K562 (cell line): Measurements from ENCODE around the gene PIP4K2C. TPM values are rescaled to one million over a fixed set of nuclear protein-coding genes. Genes with fewer than 3 reads are reported as not detected.

Experiments used
- ARHGAP35 ChIP-seq: fragments of 450-650 bp; IDR thresholded peaks from 2 replicates; pipeline ENCODE4 v1.6.1; 2018; ENCODE audit not compliant: partially characterized antibody
- C11orf30 ChIP-seq: fragments of 450-650 bp; IDR thresholded peaks from 2 replicates; pipeline ENCODE4 v1.6.1; 2016; ENCODE audit warnings: low read depth, mild to moderate bottlenecking
- polyA plus RNA-seq, 8 experiments: library from polyadenylated mRNA; depleted of rRNA in 4 of 8; stranded (reverse) in 5 of 8; unstranded in 3 of 8; fragments of >200 nt; fragmentation: Nextera tagmentation in 2 of 8; fragmentation: Illumina TruSeq in 1 of 8; extraction: Ambion mirVana in 2 of 8; extraction: Trizol in 1 of 8; gene quantifications; 2 replicates each; pipeline versions ENCODE4 v1.2.1 to v1.2.3, GENCODE V29; 2011 to 2014; ENCODE audit warnings: inconsistent platforms in 1 of 8, missing spikeins in 1 of 8
- total RNA-seq, 7 experiments: library from RNA; depleted of rRNA in 6 of 7; stranded (reverse); fragments of >200 nt in 6 of 7; fragmentation: Illumina TruSeq in 2 of 7; extraction: Trizol in 2 of 7; gene quantifications; 2 replicates each; pipeline versions ENCODE4 v1.2.1 to v1.2.3, GENCODE V29; 2011 to 2021; ENCODE audit warnings: low replicate concordance in 1 of 7
- TF ChIP-seq, protein P1 (sequence below), 2 experiments: fragments of 450-650 bp; formaldehyde crosslinking in 1 of 2; IDR thresholded peaks; 2 replicates each; pipeline versions ENCODE4 v1.4.0 to v1.6.1; 2014 to 2020; ENCODE audit warnings: mild to moderate bottlenecking in 2 of 2, borderline replicate concordance in 1 of 2, low read depth in 1 of 2
- TF ChIP-seq, protein P2 (sequence below): fragments of 450-650 bp; IDR thresholded peaks from 2 replicates; pipeline ENCODE4 v1.6.1; 2016; ENCODE audit warnings: mild to moderate bottlenecking, moderate library complexity

The PIP4K2C gene
- total and polyA plus RNA-seq, 9 of the 15 experiments (the other 6 are each of a cell fraction or from before 2014, with no cell fraction given) = 9.0 to 41.4 (median 18.3) TPM

DNA sequence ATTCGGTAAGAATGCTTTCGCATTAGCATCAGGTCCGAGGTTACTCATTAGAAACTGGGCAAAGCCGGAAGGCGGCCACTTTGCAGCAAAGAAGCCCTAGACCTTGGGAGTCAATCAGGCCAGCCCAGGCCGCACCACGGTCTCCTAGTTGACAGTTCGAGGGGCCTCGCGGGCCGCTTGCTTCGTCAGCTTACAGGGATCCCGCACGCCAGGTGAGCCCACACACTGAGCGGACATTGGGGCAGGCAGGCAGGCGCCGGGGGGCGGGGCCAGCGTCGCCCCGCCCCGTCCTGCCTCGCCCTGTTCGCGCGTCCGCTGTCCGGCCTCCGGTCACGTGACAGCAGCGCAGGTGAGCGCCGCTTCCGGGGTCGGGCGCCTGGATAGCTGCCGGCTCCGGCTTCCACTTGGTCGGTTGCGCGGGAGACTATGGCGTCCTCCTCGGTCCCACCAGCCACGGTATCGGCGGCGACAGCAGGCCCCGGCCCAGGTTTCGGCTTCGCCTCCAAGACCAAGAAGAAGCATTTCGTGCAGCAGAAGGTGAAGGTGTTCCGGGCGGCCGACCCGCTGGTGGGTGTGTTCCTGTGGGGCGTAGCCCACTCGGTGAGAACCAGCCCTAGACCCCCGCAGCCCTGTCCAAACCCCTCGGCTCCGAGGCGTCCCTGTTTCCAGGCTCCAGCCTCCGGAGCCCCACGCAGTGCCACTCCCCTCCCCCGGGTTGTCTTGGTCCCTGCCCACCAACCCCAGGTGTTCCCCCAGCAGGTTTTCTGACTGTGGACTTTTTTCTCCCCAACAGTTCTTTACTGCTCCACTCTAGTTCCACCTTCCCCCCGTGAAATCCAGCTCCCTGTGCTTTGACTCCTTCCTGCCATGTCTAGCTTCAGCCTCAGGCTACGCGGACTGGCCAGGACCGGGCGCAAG, at the start of gene PIP4K2C (continued):
- TF ChIP-seq ARHGAP35 (no peak), C11orf30 (0 out of 2 replicates have a peak, but pooled peaks have one; percentile 33)
- TF ChIP-seq, protein P1, sequence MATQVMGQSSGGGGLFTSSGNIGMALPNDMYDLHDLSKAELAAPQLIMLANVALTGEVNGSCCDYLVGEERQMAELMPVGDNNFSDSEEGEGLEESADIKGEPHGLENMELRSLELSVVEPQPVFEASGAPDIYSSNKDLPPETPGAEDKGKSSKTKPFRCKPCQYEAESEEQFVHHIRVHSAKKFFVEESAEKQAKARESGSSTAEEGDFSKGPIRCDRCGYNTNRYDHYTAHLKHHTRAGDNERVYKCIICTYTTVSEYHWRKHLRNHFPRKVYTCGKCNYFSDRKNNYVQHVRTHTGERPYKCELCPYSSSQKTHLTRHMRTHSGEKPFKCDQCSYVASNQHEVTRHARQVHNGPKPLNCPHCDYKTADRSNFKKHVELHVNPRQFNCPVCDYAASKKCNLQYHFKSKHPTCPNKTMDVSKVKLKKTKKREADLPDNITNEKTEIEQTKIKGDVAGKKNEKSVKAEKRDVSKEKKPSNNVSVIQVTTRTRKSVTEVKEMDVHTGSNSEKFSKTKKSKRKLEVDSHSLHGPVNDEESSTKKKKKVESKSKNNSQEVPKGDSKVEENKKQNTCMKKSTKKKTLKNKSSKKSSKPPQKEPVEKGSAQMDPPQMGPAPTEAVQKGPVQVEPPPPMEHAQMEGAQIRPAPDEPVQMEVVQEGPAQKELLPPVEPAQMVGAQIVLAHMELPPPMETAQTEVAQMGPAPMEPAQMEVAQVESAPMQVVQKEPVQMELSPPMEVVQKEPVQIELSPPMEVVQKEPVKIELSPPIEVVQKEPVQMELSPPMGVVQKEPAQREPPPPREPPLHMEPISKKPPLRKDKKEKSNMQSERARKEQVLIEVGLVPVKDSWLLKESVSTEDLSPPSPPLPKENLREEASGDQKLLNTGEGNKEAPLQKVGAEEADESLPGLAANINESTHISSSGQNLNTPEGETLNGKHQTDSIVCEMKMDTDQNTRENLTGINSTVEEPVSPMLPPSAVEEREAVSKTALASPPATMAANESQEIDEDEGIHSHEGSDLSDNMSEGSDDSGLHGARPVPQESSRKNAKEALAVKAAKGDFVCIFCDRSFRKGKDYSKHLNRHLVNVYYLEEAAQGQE (IDR thresholded peaks at IDR 0.05; ENCODE audit: borderline replicate concordance) = peak; percentile 77
- TF ChIP-seq, protein P1 (CRISPR knock-in tag; IDR thresholded peaks at IDR 0.05; ENCODE audit: low read depth) = peak; percentile 60; the same call in 1 of the 2 replicates
- TF ChIP-seq, protein P2, sequence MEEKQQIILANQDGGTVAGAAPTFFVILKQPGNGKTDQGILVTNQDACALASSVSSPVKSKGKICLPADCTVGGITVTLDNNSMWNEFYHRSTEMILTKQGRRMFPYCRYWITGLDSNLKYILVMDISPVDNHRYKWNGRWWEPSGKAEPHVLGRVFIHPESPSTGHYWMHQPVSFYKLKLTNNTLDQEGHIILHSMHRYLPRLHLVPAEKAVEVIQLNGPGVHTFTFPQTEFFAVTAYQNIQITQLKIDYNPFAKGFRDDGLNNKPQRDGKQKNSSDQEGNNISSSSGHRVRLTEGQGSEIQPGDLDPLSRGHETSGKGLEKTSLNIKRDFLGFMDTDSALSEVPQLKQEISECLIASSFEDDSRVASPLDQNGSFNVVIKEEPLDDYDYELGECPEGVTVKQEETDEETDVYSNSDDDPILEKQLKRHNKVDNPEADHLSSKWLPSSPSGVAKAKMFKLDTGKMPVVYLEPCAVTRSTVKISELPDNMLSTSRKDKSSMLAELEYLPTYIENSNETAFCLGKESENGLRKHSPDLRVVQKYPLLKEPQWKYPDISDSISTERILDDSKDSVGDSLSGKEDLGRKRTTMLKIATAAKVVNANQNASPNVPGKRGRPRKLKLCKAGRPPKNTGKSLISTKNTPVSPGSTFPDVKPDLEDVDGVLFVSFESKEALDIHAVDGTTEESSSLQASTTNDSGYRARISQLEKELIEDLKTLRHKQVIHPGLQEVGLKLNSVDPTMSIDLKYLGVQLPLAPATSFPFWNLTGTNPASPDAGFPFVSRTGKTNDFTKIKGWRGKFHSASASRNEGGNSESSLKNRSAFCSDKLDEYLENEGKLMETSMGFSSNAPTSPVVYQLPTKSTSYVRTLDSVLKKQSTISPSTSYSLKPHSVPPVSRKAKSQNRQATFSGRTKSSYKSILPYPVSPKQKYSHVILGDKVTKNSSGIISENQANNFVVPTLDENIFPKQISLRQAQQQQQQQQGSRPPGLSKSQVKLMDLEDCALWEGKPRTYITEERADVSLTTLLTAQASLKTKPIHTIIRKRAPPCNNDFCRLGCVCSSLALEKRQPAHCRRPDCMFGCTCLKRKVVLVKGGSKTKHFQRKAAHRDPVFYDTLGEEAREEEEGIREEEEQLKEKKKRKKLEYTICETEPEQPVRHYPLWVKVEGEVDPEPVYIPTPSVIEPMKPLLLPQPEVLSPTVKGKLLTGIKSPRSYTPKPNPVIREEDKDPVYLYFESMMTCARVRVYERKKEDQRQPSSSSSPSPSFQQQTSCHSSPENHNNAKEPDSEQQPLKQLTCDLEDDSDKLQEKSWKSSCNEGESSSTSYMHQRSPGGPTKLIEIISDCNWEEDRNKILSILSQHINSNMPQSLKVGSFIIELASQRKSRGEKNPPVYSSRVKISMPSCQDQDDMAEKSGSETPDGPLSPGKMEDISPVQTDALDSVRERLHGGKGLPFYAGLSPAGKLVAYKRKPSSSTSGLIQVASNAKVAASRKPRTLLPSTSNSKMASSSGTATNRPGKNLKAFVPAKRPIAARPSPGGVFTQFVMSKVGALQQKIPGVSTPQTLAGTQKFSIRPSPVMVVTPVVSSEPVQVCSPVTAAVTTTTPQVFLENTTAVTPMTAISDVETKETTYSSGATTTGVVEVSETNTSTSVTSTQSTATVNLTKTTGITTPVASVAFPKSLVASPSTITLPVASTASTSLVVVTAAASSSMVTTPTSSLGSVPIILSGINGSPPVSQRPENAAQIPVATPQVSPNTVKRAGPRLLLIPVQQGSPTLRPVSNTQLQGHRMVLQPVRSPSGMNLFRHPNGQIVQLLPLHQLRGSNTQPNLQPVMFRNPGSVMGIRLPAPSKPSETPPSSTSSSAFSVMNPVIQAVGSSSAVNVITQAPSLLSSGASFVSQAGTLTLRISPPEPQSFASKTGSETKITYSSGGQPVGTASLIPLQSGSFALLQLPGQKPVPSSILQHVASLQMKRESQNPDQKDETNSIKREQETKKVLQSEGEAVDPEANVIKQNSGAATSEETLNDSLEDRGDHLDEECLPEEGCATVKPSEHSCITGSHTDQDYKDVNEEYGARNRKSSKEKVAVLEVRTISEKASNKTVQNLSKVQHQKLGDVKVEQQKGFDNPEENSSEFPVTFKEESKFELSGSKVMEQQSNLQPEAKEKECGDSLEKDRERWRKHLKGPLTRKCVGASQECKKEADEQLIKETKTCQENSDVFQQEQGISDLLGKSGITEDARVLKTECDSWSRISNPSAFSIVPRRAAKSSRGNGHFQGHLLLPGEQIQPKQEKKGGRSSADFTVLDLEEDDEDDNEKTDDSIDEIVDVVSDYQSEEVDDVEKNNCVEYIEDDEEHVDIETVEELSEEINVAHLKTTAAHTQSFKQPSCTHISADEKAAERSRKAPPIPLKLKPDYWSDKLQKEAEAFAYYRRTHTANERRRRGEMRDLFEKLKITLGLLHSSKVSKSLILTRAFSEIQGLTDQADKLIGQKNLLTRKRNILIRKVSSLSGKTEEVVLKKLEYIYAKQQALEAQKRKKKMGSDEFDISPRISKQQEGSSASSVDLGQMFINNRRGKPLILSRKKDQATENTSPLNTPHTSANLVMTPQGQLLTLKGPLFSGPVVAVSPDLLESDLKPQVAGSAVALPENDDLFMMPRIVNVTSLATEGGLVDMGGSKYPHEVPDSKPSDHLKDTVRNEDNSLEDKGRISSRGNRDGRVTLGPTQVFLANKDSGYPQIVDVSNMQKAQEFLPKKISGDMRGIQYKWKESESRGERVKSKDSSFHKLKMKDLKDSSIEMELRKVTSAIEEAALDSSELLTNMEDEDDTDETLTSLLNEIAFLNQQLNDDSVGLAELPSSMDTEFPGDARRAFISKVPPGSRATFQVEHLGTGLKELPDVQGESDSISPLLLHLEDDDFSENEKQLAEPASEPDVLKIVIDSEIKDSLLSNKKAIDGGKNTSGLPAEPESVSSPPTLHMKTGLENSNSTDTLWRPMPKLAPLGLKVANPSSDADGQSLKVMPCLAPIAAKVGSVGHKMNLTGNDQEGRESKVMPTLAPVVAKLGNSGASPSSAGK = peak; percentile 73
